T-cell (primary cell): Measurements from ENCODE around the gene SPATA20. TPM values are rescaled to one million over a fixed set of nuclear protein-coding genes. Genes with fewer than 3 reads are reported as not detected.

Source experiments
- ATAC-seq, 4 experiments: fragments of 200-7000 bp in 3 of 4; fragments of 150-1000 bp in 1 of 4; cut with Tn5 transposase; replicated peaks in 1 of 4; 1 replicate in 3 of 4; 2 replicates in 1 of 4; pipeline ENCODE4 v1.10.0; 2021; ENCODE audit warnings: moderate library complexity in 3 of 4, mild to moderate bottlenecking in 2 of 4, moderate number of reproducible peaks in 1 of 4
- CTCF ChIA-PET, 2 donors: fragments of 300-600 bp; sonication (Branson Sonifier 250); formaldehyde crosslinking; loops; one replicate each; lab custom pipeline; 2022; ENCODE audit warnings: antibody characterized with exemption in 2 of 2; lab: Charles Lee
- POLR2A ChIA-PET, 2 donors: fragments of 300-600 bp; sonication (Branson Sonifier 250); formaldehyde crosslinking; loops; one replicate each; lab custom pipeline; 2022; ENCODE audit warnings: antibody characterized with exemption in 2 of 2; lab: Charles Lee
- DNase-seq, 35 experiments: peaks; one replicate each; pipeline versions ENCODE4 v3.0.0 to v3.0.0-alpha.2; 2013 to 2023
- H3K27ac ChIP-seq: one replicate; pipeline ENCODE4 v1.5.1; 2013; ENCODE audit warnings: low read length
- H3K27me3 ChIP-seq, 2 experiments: replicated peaks in 1 of 2; 1 replicate in 1 of 2; 2 replicates in 1 of 2; pipeline versions ENCODE4 v1.6.1 to v1.7.0; 2013; ENCODE audit warnings: low read length in 1 of 2, mixed read lengths in 1 of 2; ENCODE audit not compliant: control insufficient read depth in 2 of 2, insufficient read depth in 2 of 2; ENCODE audit errors: extremely low read depth in 1 of 2
- H3K36me3 ChIP-seq, 2 donors: 1 replicate in 1 of 2; 2 replicates in 1 of 2; pipeline versions ENCODE4 v1.6.1 to v1.7.0; 2013; ENCODE audit warnings: low read length in 1 of 2; ENCODE audit not compliant: control insufficient read depth in 2 of 2, insufficient read depth in 1 of 2; ENCODE audit errors: extremely low read depth in 1 of 2
- H3K4me1 ChIP-seq, 2 experiments: 1 replicate in 1 of 2; 2 replicates in 1 of 2; pipeline versions ENCODE4 v1.6.1 to v1.7.0; 2013; ENCODE audit warnings: low read length in 2 of 2, mixed read lengths in 1 of 2; ENCODE audit not compliant: insufficient read depth in 2 of 2, control insufficient read depth in 1 of 2; ENCODE audit errors: extremely low read depth in 1 of 2
- H3K4me3 ChIP-seq, 2 donors: 1 replicate in 1 of 2; 2 replicates in 1 of 2; pipeline versions ENCODE4 v1.5.1 to v1.7.0; 2013; ENCODE audit warnings: mild to moderate bottlenecking in 2 of 2, low read length in 1 of 2, moderate library complexity in 1 of 2; ENCODE audit not compliant: control insufficient read depth in 1 of 2; ENCODE audit errors: extremely low read depth in 1 of 2
- H3K9me3 ChIP-seq: 2 replicates; pipeline ENCODE4 v1.7.0; 2013
- H3K27ac Mint-ChIP-seq, 2 donors: one replicate each; pipeline ENCODE4 v1.8.0; 2020 to 2021; ENCODE audit warnings: mild to moderate bottlenecking in 2 of 2, mixed read lengths in 2 of 2
- H3K27me3 Mint-ChIP-seq, 2 donors: one replicate each; pipeline ENCODE4 v1.8.0; 2021 to 2022; ENCODE audit warnings: mixed read lengths in 2 of 2
- H3K36me3 Mint-ChIP-seq: one replicate; pipeline ENCODE4 v1.8.0; 2021; ENCODE audit warnings: mixed read lengths
- H3K4me1 Mint-ChIP-seq, 3 donors: one replicate each; pipeline ENCODE4 v1.8.0; 2020 to 2022; ENCODE audit warnings: mixed read lengths in 3 of 3, mild to moderate bottlenecking in 1 of 3
- H3K4me3 Mint-ChIP-seq, 3 donors: one replicate each; pipeline ENCODE4 v1.8.0; 2020 to 2022; ENCODE audit warnings: mild to moderate bottlenecking in 3 of 3, mixed read lengths in 3 of 3, moderate library complexity in 3 of 3
- H3K9me3 Mint-ChIP-seq, 3 donors: one replicate each; pipeline ENCODE4 v1.8.0; 2020 to 2022; ENCODE audit warnings: mixed read lengths in 3 of 3
- WGBS: methylation state at CpG from one replicate; pipeline ENCODE4 v1.1.5; 2013; ENCODE audit warnings: missing lambda C conversion rate; ENCODE audit not compliant: insufficient coverage; 5-methylcytosine and 5-hydroxymethylcytosine counted together
- total RNA-seq, 35 experiments: library from RNA in 6 of 35; stranded (reverse) in 6 of 35; fragments of 120-200 nt in 1 of 35; gene quantifications; one replicate each; pipeline versions ENCODE4 v1.2.1 to v1.2.4 and lab custom pipeline; 2013 to 2026

Gene SPATA20
- total RNA-seq, 5 donors from 2014 or later (not counting 1 experiment from before 2014, with no cell fraction given): 8.9 to 25.7 (median 20.3) TPM

- no peaks in the 10 kb centered on the region for H3K9me3 Mint-ChIP-seq
- H3K27ac ChIP-seq: no peak overlapping the region
- ChIA-PET POLR2A (no interaction called here), CTCF (no interaction called here)
- H3K27me3 ChIP-seq: peaks cover 4 to 87% of the 10 kb centered on the region in 2 experiments
- H3K36me3 Mint-ChIP-seq: no peaks in the 10 kb centered on the region
- no peaks in the 10 kb centered on the region for H3K36me3 ChIP-seq
- H3K27ac Mint-ChIP-seq: no peak overlapping the region
- ATAC-seq (no peak), DNase-seq (no peak)
- H3K4me3 ChIP-seq: no peak overlapping the region
- H3K27me3 Mint-ChIP-seq: peaks cover 41 to 70% of the 10 kb centered on the region in 2 donors
- H3K9me3 ChIP-seq: no peaks in the 10 kb centered on the region
- WGBS: 30% methylated on average over 1 of the region's 5 CpGs
- peaks cover 2 to 24% of the 10 kb centered on the region in 2 experiments for H3K4me1 ChIP-seq
- H3K4me1 Mint-ChIP-seq: peaks cover 12 to 21% (median 18%) of the 10 kb centered on the region in 3 donors
- H3K4me3 Mint-ChIP-seq: peak overlapping the region in 1 of 3 donors; percentile 62
These were observed 13.8 kb upstream of the SPATA20 start for GRCh38 chr17:50533185-50533584.

DNA sequence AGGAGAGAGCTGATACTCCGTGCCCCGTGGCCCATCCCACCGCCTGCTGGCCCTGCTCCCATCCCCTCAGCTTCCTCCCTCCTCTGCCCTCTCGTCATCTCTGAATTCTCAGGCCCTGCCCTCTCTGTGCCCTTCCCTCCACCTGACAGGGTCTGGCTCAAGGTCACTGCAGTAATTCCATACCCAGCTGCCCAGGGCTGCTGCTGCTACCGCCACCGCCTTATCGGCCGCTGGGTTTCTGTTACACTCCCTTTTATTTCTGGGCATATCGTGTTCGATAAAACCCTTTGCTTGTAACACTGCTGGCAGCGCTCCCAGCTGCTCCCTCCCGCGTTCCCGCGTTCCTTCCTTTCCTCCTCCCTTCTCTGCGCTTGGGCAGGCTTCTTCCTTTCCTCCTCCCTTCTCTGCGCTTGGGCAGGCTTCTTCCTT is 13.2 kb upstream of the SPATA20 start:
- H3K4me1 Mint-ChIP-seq: peaks cover 12 to 21% (median 18%) of the 10 kb centered on the region in 3 donors
- Histone ChIP-seq H3K36me3 (no peaks in the 10 kb centered on the region), H3K4me1 (peaks cover 2 to 24% of the 10 kb centered on the region in 2 experiments), H3K4me3 (no peak overlapping the region), H3K27me3 (peaks cover 4 to 83% of the 10 kb centered on the region in 2 experiments), H3K9me3 (no peaks in the 10 kb centered on the region), H3K27ac (no peak overlapping the region)
- ChIA-PET POLR2A (no interaction called here), CTCF (no interaction called here)
- H3K9me3 Mint-ChIP-seq: no peaks in the 10 kb centered on the region
- H3K27ac Mint-ChIP-seq: no peak overlapping the region
- 6% methylated on average over 16 of the region's 17 CpGs for WGBS
- H3K27me3 Mint-ChIP-seq: peaks cover 41 to 65% of the 10 kb centered on the region in 2 donors
- ATAC-seq (peak in 3 of 4 experiments; percentile 32 to 34 (median 34)), DNase-seq (no peak)
- H3K36me3 Mint-ChIP-seq: no peaks in the 10 kb centered on the region
- H3K4me3 Mint-ChIP-seq: peak overlapping the region in 1 of 3 donors; percentile 62

DNA sequence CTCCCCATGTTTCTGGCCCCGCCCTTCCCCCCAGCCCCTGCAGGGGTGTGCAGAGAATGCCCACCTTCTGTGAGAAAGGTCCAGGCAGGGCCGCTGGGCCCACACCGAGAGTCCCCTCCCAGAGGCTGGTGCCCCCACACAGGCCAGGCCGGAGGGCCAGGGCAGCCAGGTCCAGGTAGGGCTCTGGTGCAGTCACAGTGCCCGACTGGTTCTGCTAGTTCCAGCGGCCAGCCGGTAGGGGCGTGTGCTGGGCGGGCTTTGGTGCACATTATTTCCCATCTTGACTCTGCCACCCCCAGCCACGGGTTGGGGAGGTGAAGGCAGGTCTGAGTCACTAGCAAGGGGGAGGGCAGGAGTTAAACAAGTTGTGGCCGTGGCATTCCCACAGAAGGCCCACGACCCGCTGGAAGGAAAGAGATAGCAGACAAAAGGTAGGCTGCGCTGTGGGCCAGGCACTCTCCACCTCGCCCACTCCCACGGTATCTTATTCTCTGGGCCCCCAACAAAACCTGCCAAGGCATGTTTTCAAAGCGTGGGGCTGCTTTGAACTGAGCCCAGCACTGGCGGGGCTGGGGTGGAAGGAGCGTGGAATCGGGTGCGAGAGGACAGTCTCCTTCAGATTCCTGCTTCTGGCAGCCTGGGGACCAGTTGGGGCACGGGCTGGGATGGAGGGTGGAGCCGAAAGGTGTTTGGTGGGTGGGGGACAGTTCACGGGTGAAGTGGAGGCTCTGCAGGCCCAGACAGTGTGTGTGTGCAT is 12.6 kb upstream of the SPATA20 start:
- H3K4me3 Mint-ChIP-seq: peak overlapping the region in 1 of 3 donors; percentile 62
- H3K27ac Mint-ChIP-seq: no peak overlapping the region
- peaks cover 4 to 79% of the 10 kb centered on the region in 2 experiments for H3K27me3 ChIP-seq
- H3K4me1 Mint-ChIP-seq: peaks cover 12 to 21% (median 18%) of the 10 kb centered on the region in 3 donors
- CTCF ChIA-PET: no interaction called here
- no peak overlapping the region for H3K4me3 ChIP-seq
- POLR2A ChIA-PET: no interaction called here
- no peak overlapping the region for H3K27ac ChIP-seq
- ATAC-seq (peak in 3 of 4 experiments; percentile 34 to 55 (median 38)), DNase-seq (no peak)
- no peaks in the 10 kb centered on the region for H3K36me3 ChIP-seq
- no peaks in the 10 kb centered on the region for H3K9me3 ChIP-seq
- H3K9me3 Mint-ChIP-seq: no peaks in the 10 kb centered on the region
- peaks cover 37 to 59% of the 10 kb centered on the region in 2 donors for H3K27me3 Mint-ChIP-seq
- no peaks in the 10 kb centered on the region for H3K36me3 Mint-ChIP-seq
- 49% methylated on average over 19 of the region's 24 CpGs for WGBS
- H3K4me1 ChIP-seq: peaks cover 2 to 24% of the 10 kb centered on the region in 2 experiments

DNA sequence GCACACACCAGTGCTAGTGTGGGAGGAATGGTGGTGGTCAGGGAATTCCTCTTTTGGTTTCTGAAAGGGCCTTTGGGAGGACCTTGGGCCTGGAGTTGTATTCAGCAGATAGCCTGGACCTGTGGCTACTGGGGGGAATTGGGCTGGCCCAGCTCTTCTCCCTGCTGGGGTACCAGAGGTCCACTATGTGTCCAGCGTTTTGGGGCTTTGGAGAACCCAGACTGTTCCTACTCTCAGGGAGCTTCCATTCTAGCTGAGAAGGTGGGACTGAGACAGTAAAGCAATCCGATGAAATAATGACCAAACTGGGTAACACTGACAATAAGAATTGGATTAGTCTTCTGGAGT is 12.0 kb upstream of the SPATA20 start:
- ATAC-seq: no peak
- Mint-ChIP-seq H3K4me3 (no peak overlapping the region), H3K36me3 (no peaks in the 10 kb centered on the region), H3K9me3 (no peaks in the 10 kb centered on the region), H3K4me1 (peaks cover 12 to 21% (median 18%) of the 10 kb centered on the region in 3 donors), H3K27ac (no peak overlapping the region), H3K27me3 (peaks cover 31 to 54% of the 10 kb centered on the region in 2 donors)
- Histone ChIP-seq H3K4me1 (peaks cover 2 to 24% of the 10 kb centered on the region in 2 experiments), H3K27ac (no peak overlapping the region), H3K36me3 (no peaks in the 10 kb centered on the region), H3K27me3 (peaks cover 4 to 77% of the 10 kb centered on the region in 2 experiments), H3K9me3 (no peaks in the 10 kb centered on the region), H3K4me3 (no peak overlapping the region)
- WGBS: 89% methylated on average over 1 of the region's 2 CpGs
- ChIA-PET CTCF (no interaction called here), POLR2A (no interaction called here)
- DNase-seq: no peak

- no peak overlapping the region for H3K27ac ChIP-seq
- 79% methylated on average over 2 of the region's 7 CpGs for WGBS
- H3K4me3 ChIP-seq: no peak overlapping the region
- CTCF ChIA-PET: interaction anchor here in 1 of 2 donors (0.6 kb wide), 2 partner anchors 52 to 451 kb away, joined by 3 read pairs; no protein-coding TSS in a partner anchor
- Mint-ChIP-seq H3K36me3 (no peaks in the 10 kb centered on the region), H3K27ac (no peak overlapping the region), H3K4me1 (peaks cover 12 to 21% (median 18%) of the 10 kb centered on the region in 3 donors), H3K27me3 (peaks cover 30 to 49% of the 10 kb centered on the region in 2 donors), H3K4me3 (no peak overlapping the region), H3K9me3 (no peaks in the 10 kb centered on the region)
- DNase-seq (no peak), ATAC-seq (no peak)
- POLR2A ChIA-PET: no interaction called here
- peaks cover 2 to 24% of the 10 kb centered on the region in 2 experiments for H3K4me1 ChIP-seq
- H3K9me3 ChIP-seq: no peaks in the 10 kb centered on the region
- peaks cover 4 to 73% of the 10 kb centered on the region in 2 experiments for H3K27me3 ChIP-seq
- H3K36me3 ChIP-seq: no peaks in the 10 kb centered on the region
These were observed 11.6 kb upstream of the SPATA20 start for GRCh38 chr17:50535407-50535806.

DNA sequence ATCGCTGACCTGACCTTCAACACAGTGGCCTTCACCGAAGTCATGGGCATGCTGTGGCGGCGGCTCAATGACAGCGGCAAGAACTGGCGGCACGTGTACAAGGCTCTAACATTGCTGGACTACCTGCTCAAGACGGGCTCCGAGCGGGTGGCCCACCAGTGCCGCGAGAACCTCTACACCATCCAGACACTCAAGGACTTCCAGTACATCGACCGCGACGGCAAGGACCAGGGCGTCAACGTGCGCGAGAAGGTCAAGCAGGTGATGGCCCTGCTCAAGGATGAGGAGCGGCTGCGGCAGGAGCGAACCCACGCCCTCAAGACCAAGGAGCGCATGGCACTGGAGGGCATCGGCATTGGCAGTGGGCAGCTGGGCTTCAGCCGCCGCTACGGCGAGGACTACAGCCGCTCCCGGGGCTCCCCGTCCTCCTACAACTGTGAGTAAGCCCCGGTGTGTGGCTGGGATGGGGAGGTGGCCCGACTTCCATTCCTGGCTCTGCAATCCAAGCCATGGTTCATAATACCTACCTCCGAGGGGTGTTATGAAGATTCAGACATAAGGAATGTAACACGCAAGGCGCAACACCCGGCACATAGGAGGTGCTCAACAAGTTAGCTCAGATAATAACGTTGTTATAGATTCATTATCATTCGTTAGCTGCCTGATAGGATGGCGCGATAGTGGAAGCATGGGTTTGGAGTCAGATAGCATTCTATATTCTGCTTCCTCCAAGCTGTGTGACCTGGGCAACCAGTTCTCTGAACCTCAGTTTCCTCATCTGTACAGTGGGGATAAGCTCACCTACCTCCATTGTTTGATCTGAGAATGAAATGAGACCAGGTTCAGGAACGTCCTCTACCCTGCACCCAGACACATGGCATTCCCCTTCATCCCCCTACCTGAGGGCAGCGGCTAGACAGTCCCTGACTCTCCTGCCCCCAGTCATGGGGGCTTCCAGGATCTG is 10.0 kb upstream of the SPATA20 start:
- Histone ChIP-seq H3K9me3 (no peaks in the 10 kb centered on the region), H3K4me3 (no peak overlapping the region), H3K36me3 (no peaks in the 10 kb centered on the region), H3K4me1 (peaks cover 2 to 32% of the 10 kb centered on the region in 2 experiments), H3K27me3 (peaks cover under 1 to 58% of the 10 kb centered on the region in 2 experiments), H3K27ac (no peak overlapping the region)
- POLR2A ChIA-PET: no interaction called here
- no peaks in the 10 kb centered on the region for H3K9me3 Mint-ChIP-seq
- H3K4me1 Mint-ChIP-seq: peaks cover 18 to 23% (median 20%) of the 10 kb centered on the region in 3 donors
- H3K4me3 Mint-ChIP-seq: no peak overlapping the region
- H3K27me3 Mint-ChIP-seq: peaks cover 15 to 34% of the 10 kb centered on the region in 2 donors
- H3K36me3 Mint-ChIP-seq: no peaks in the 10 kb centered on the region
- ATAC-seq: no peak
- no peak overlapping the region for H3K27ac Mint-ChIP-seq
- 95% methylated on average over 37 of the region's 45 CpGs for WGBS
- DNase-seq: no peak
- CTCF ChIA-PET: interaction anchor here in 1 of 2 donors (0.7 kb wide), 1 partner anchor 107 kb away, joined by 3 read pairs; no protein-coding TSS in a partner anchor
